Neural cell (in vitro differentiated cells): Measurements from ENCODE around the gene ARFGAP3.

Experiments used
- EP300 ChIP-seq: fragments of 450-650 bp; conservative IDR thresholded peaks from 2 replicates; pipeline ENCODE4 v1.6.1; 2014; ENCODE audit warnings: antibody characterized with exemption, mild to moderate bottlenecking, moderate library complexity; ENCODE audit not compliant: poor library complexity, severe bottlenecking
- EZH2 ChIP-seq: fragments of 200-600, 300-800 bp; shearing (Covaris generic), sonication (generic); IDR thresholded peaks from 2 replicates; pipeline ENCODE4 v1.6.1; 2014; ENCODE audit warnings: antibody characterized with exemption, low read length, borderline replicate concordance, mild to moderate bottlenecking; ENCODE audit not compliant: insufficient read depth, poor library complexity, severe bottlenecking
- MXI1 ChIP-seq: fragments of 450-650 bp; conservative IDR thresholded peaks from 2 replicates; pipeline ENCODE4 v1.6.1; 2014; ENCODE audit warnings: antibody characterized with exemption, mild to moderate bottlenecking; ENCODE audit not compliant: poor library complexity, severe bottlenecking
- POLR2AphosphoS5 ChIP-seq: IDR thresholded peaks from 2 replicates; pipeline ENCODE4 v1.6.1; 2012
- RAD21 ChIP-seq: fragments of 450-650 bp; conservative IDR thresholded peaks from 2 replicates; pipeline ENCODE4 v1.6.1; 2014; ENCODE audit warnings: antibody characterized with exemption, mild to moderate bottlenecking, moderate library complexity
- SMC3 ChIP-seq: fragments of 450-650 bp; conservative IDR thresholded peaks from 2 replicates; pipeline ENCODE4 v1.6.1; 2014; ENCODE audit warnings: antibody characterized with exemption, mild to moderate bottlenecking, moderate library complexity; ENCODE audit not compliant: poor library complexity
- TAF1 ChIP-seq: IDR thresholded peaks from 2 replicates; pipeline ENCODE4 v1.6.1; 2012; ENCODE audit warnings: low read depth
- TF ChIP-seq, protein P1 (sequence below): fragments of 450-650 bp; IDR thresholded peaks from 2 replicates; pipeline ENCODE4 v1.5.1; 2014; ENCODE audit warnings: antibody characterized with exemption, mild to moderate bottlenecking, moderate library complexity; ENCODE audit not compliant: poor library complexity, severe bottlenecking

DNA sequence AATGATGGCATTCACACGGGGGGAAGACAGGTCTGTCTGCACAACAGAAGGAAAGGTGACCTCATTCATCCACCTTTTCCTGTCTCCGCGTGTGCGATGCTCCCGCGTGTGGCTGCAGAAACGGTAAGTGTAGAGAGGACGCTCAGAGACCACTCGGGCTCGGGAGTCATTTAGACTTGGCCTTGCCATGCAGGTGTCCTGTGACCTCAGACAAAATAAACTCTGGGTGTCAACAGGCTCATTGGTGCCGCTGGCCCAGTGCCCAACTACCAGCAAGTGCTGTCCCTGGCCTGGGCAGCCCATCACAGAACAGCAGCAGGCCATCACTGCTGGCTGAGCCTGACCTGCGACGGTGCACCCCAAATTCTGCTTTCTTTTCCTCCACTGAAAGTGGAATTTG lies 48.1 kb upstream of the ARFGAP3 start:
- no peak for TF ChIP-seq EZH2
- no peak for TF ChIP-seq SMC3
- TF ChIP-seq, protein P1, sequence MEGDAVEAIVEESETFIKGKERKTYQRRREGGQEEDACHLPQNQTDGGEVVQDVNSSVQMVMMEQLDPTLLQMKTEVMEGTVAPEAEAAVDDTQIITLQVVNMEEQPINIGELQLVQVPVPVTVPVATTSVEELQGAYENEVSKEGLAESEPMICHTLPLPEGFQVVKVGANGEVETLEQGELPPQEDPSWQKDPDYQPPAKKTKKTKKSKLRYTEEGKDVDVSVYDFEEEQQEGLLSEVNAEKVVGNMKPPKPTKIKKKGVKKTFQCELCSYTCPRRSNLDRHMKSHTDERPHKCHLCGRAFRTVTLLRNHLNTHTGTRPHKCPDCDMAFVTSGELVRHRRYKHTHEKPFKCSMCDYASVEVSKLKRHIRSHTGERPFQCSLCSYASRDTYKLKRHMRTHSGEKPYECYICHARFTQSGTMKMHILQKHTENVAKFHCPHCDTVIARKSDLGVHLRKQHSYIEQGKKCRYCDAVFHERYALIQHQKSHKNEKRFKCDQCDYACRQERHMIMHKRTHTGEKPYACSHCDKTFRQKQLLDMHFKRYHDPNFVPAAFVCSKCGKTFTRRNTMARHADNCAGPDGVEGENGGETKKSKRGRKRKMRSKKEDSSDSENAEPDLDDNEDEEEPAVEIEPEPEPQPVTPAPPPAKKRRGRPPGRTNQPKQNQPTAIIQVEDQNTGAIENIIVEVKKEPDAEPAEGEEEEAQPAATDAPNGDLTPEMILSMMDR, result no peak
- TF ChIP-seq TAF1, result no peak
- no peak for TF ChIP-seq EP300
- no peak for TF ChIP-seq POLR2AphosphoS5
- no peak for TF ChIP-seq MXI1
- no peak for TF ChIP-seq RAD21
